Right atrium auricular region (tissue), 2 donors: ENCODE measurements around the gene ADH6. TPM values are rescaled to one million over a fixed set of nuclear protein-coding genes. Genes with fewer than 3 reads are reported as not detected.
A peak's percentile ranks its signal among the peaks of the same experiment; 100 is the strongest.

Experiments used
- DNase-seq: peaks from one replicate; pipeline ENCODE4 v3.0.0-alpha.2; 2019; ENCODE audit warnings: low spot score
- H3K27ac ChIP-seq, 2 donors: fragments of 200-600 bp; sonication (generic); 1 replicate in 1 of 2; 2 replicates in 1 of 2; pipeline ENCODE4 v1.5.1; 2016 to 2019
- H3K27me3 ChIP-seq, 2 donors: fragments of 200-600 bp; sonication (generic); one replicate each; pipeline versions ENCODE4 v1.5.1 to v1.6.0; 2017 to 2019
- H3K36me3 ChIP-seq: fragments of 200-600 bp; sonication (generic); one replicate; pipeline ENCODE4 v1.5.1; 2016
- H3K4me1 ChIP-seq, 2 donors: fragments of 200-600 bp; sonication (generic); one replicate each; pipeline versions ENCODE4 v1.5.1 to v1.6.0; 2017 to 2019
- H3K4me3 ChIP-seq, 2 donors: fragments of 200-600 bp; sonication (generic); 1 replicate in 1 of 2; 2 replicates in 1 of 2; pipeline ENCODE4 v1.5.1; 2017 to 2019; ENCODE audit warnings: mild to moderate bottlenecking in 1 of 2, moderate library complexity in 1 of 2
- H3K9me3 ChIP-seq, 2 donors: fragments of 200-600 bp; sonication (generic); one replicate each; pipeline ENCODE4 v1.5.1; 2019
- total RNA-seq, 2 donors: library from RNA; depleted of rRNA; stranded (reverse); fragments of >200 nt; gene quantifications; one replicate each; pipeline ENCODE4 v1.1.0, GENCODE V29; 2016
- TF ChIP-seq, protein P1 (sequence below), 2 donors: fragments of 200-600 bp; sonication (generic); IDR thresholded peaks; one replicate each; pipeline ENCODE4 v1.5.1; 2019; ENCODE audit warnings: antibody characterized with exemption in 2 of 2

Gene ADH6
- total RNA-seq, 2 donors from 2014 or later: 3.6 TPM; not detected in 1

DNA sequence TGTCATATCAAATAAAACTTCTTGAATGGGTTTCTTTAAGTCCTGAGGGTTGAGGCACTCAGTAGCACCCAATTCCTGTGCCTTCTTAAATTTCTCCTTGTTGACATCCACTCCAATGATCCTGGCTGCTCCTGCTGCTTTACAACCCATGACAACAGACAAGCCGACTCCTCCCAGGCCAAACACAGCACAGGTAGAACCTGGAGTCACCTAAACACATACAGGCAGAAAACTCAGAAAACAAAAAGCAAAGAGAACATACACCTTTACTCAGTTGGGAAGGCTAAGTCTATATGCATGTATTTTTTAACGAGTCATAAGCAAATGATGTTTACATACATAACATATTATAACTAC, 10.3 kb downstream of the ADH6 start:
- peak overlapping the region in 1 of 2 donors; percentile 32 for H3K27ac ChIP-seq
- no peak for DNase-seq
- H3K9me3 ChIP-seq: no peaks in the 10 kb centered on the region
- no peak overlapping the region for H3K4me3 ChIP-seq
- H3K36me3 ChIP-seq: no peaks in the 10 kb centered on the region
- H3K4me1 ChIP-seq: no peaks in the 10 kb centered on the region
- H3K27me3 ChIP-seq: no peaks in the 10 kb centered on the region
- TF ChIP-seq, protein P1, sequence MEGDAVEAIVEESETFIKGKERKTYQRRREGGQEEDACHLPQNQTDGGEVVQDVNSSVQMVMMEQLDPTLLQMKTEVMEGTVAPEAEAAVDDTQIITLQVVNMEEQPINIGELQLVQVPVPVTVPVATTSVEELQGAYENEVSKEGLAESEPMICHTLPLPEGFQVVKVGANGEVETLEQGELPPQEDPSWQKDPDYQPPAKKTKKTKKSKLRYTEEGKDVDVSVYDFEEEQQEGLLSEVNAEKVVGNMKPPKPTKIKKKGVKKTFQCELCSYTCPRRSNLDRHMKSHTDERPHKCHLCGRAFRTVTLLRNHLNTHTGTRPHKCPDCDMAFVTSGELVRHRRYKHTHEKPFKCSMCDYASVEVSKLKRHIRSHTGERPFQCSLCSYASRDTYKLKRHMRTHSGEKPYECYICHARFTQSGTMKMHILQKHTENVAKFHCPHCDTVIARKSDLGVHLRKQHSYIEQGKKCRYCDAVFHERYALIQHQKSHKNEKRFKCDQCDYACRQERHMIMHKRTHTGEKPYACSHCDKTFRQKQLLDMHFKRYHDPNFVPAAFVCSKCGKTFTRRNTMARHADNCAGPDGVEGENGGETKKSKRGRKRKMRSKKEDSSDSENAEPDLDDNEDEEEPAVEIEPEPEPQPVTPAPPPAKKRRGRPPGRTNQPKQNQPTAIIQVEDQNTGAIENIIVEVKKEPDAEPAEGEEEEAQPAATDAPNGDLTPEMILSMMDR (IDR thresholded peaks at IDR 0.05): no peak

DNA sequence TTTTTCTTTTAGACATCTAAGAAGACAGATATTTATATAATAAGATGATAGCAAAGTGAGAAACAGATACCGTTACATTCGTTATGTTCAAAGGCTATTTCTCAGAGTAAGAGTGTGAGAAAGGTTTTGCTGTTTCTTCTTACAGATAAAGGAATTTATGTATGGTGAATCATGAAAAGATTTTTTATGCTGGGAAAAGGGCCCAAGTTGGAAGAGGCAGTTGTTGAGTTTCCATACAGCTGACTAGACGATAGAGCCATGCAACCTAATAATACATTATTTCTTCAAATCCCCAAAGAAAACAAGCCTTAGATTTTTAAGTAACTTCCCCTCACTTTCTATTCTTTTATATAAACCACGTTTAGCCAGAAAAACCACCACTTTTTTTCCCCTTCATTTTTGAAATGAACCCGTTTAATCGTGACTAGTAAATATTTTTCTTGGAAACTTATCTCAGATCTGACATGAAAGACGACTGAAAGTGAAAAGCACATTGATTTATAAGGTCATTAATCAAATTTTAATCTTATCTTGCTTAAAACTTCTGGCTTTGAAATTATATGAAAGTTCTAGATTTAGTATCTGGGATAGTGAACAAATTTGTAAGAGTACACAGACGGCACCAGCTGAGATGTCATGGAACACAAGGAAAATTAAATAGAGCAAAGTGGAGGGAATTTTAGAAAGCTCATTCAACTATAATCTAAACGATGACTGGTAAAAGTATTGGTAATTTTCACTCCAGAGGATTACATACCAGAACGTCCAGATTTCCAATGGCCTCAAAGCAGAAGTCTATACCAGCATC, 10.9 kb downstream of the ADH6 start:
- H3K9me3 ChIP-seq: no peaks in the 10 kb centered on the region
- peak overlapping the region; percentile 11 to 32 for H3K27ac ChIP-seq
- no peaks in the 10 kb centered on the region for H3K36me3 ChIP-seq
- H3K4me1 ChIP-seq: no peaks in the 10 kb centered on the region
- H3K4me3 ChIP-seq: no peak overlapping the region
- H3K27me3 ChIP-seq: no peaks in the 10 kb centered on the region
- TF ChIP-seq, protein P1 (IDR thresholded peaks at IDR 0.05): no peak
- no peak for DNase-seq

DNA sequence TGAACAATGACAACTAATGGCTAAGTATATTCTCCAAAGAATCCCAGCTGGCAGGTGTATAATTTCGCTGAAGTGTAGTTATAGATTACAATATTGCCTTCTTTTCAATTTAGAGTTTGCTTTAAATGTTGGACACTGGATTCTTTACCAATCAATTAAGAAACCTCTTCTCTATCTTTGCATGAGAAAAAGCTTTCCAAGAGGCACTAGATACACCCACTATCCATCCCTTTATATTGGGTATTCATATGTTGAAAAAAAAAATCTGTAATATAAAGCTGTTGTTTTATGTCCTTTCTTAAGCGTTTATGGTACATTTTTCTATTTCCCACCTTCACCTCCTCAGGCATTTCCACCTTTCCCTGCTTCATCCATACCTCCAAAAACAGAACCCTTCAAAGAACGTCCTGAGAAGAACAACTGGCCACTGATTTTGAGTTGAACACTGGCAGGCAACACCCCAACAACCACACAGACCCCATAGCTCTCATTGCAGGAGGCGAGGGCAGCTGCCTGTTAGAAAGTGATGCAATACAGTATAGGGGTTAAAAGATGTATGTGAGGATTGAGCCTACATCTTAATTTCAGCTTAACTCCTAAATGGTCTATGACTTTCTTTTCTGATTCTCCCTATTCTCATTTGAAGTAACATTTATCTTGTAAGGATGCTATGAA, 11.8 kb downstream of the ADH6 start:
- H3K27ac ChIP-seq: no peak overlapping the region
- no peak overlapping the region for H3K4me3 ChIP-seq
- TF ChIP-seq, protein P1 (IDR thresholded peaks at IDR 0.05): no peak
- no peaks in the 10 kb centered on the region for H3K27me3 ChIP-seq
- no peaks in the 10 kb centered on the region for H3K9me3 ChIP-seq
- H3K4me1 ChIP-seq: peaks cover 0 to under 1% of the 10 kb centered on the region in 2 donors
- H3K36me3 ChIP-seq: no peaks in the 10 kb centered on the region
- no peak for DNase-seq

DNA sequence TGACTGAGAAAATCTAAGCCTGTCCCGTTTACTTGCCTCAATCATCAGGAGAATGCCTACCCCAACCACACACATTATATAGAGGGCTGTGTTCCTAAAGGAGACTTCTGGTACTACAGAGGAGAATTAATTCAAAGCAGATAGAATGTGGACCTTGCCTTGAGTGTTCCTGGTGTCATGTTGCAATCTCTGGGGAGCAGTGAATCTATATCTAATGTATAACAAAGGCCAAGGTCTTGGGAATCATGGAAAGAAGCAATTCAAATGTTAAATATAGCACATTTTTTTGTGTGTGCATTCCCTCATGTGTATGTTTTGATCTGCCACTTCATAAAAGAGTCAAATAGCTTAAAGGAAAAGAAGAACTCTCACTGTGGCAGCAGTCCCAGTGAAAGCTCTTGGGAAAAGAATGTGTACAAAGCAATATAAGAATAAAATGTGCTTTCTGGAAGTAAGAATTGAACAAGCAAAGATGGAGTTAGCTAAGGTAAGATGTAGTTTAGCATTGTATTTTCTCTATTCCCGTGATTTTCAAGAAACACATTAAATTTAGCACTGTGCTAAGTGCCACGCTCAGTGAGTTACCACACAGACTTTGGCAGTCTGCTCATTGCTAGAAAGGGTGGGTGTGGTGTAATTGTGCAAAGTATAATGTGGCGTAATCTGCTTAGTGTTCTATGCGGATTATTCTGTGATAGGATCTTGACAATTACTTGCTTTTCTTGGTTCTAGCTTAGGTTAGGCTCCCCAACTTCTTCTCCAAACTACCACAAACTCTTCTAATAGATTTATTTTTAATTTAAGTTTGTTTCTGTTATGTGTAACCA, 13.7 kb downstream of the ADH6 start:
- H3K4me1 ChIP-seq: peaks cover 0 to 4% of the 10 kb centered on the region in 2 donors
- H3K4me3 ChIP-seq: no peak overlapping the region
- no peaks in the 10 kb centered on the region for H3K9me3 ChIP-seq
- peak overlapping the region in 1 of 2 donors; percentile 32 for H3K27ac ChIP-seq
- no peaks in the 10 kb centered on the region for H3K36me3 ChIP-seq
- TF ChIP-seq, protein P1 (IDR thresholded peaks at IDR 0.05): no peak
- DNase-seq: peak; percentile 67
- no peaks in the 10 kb centered on the region for H3K27me3 ChIP-seq

DNA sequence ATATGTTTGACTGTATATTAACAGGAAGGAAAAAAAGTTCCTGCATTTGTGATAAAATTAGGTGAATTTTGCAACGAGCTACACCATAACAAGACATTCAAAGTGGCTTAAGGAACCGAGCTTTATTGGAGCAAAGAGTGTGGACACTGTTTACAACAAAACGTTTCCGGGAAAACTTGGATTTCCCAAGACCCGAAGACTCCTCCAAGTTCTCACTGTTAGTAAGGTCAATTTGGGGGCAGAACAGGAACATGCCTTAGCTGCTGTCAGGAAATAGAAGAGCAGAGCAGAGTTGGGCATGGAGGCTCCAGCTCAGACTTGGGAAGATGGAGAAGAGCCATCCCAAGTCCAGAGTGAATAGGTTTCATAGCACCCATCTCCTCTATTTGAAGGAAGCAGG, 16.5 kb downstream of the ADH6 start:
- peak; percentile 62 for DNase-seq
- TF ChIP-seq, protein P1 (IDR thresholded peaks at IDR 0.05): no peak
- no peak overlapping the region for H3K4me3 ChIP-seq
- no peaks in the 10 kb centered on the region for H3K9me3 ChIP-seq
- peak overlapping the region; percentile 62 to 74 for H3K27ac ChIP-seq
- peaks cover 0 to 4% of the 10 kb centered on the region in 2 donors for H3K4me1 ChIP-seq
- no peaks in the 10 kb centered on the region for H3K36me3 ChIP-seq
- H3K27me3 ChIP-seq: no peaks in the 10 kb centered on the region
